Upper lobe of left lung (tissue), 6 donors: ENCODE measurements around the gene PRIMPOL. TPM values are rescaled to one million over a fixed set of nuclear protein-coding genes. Genes with fewer than 3 reads are reported as not detected.

ENCODE experiments used
- ATAC-seq, 2 donors: fragments of 200-7000 bp; cut with Tn5 transposase; one replicate each; pipeline ENCODE4 v1.9.1; 2022; ENCODE audit warnings: mild to moderate bottlenecking in 2 of 2, moderate library complexity in 2 of 2; ENCODE audit not compliant: low FRiP score in 2 of 2
- DNase-seq, 2 donors: peaks; one replicate each; pipeline ENCODE4 v3.0.0-alpha.2; 2019 to 2020
- H3K27ac ChIP-seq, 4 donors: fragments of 200-600 bp; sonication (generic); one replicate each; pipeline ENCODE4 v1.5.1; 2016 to 2019
- H3K27me3 ChIP-seq, 4 donors: fragments of 200-600 bp; sonication (generic); one replicate each; pipeline ENCODE4 v1.5.1; 2017 to 2019
- H3K36me3 ChIP-seq, 4 donors: fragments of 200-600 bp; sonication (generic); one replicate each; pipeline ENCODE4 v1.5.1; 2016 to 2019
- H3K4me1 ChIP-seq, 4 donors: fragments of 200-600 bp; sonication (generic); one replicate each; pipeline ENCODE4 v1.5.1; 2018 to 2019
- H3K4me3 ChIP-seq, 4 donors: fragments of 200-600 bp; sonication (generic); one replicate each; pipeline ENCODE4 v1.5.1; 2017 to 2019; ENCODE audit warnings: mild to moderate bottlenecking in 2 of 4, moderate library complexity in 1 of 4
- H3K9me3 ChIP-seq, 4 donors: fragments of 200-600 bp; sonication (generic); one replicate each; pipeline ENCODE4 v1.5.1; 2018 to 2019
- EP300 ChIP-seq, 4 donors: sonication (generic); formaldehyde crosslinking; IDR thresholded peaks; one replicate each; pipeline ENCODE4 v1.5.1; 2017; ENCODE audit warnings: antibody characterized with exemption in 4 of 4, control low read depth in 2 of 4
- POLR2A ChIP-seq, 4 donors: fragments of 450-650 bp; IDR thresholded peaks; one replicate each; pipeline ENCODE4 v1.5.1; 2016 to 2017; ENCODE audit warnings: antibody characterized with exemption in 4 of 4, mild to moderate bottlenecking in 2 of 4
- POLR2AphosphoS5 ChIP-seq, 2 donors: sonication (generic); formaldehyde crosslinking; IDR thresholded peaks; one replicate each; pipeline ENCODE4 v1.5.1; 2017; ENCODE audit warnings: antibody characterized with exemption in 2 of 2
- WGBS, 2 donors: methylation state at CpG; one replicate each; pipeline ENCODE4 v1.1.5; 2017 to 2018; 5-methylcytosine and 5-hydroxymethylcytosine counted together
- total RNA-seq, 6 donors: library from RNA; depleted of rRNA in 4 of 6; stranded (reverse); fragments of >200 nt in 4 of 6; gene quantifications; one replicate each; pipeline versions ENCODE4 v1.1.0 to v1.2.1, GENCODE V29; 2016 to 2021
- TF ChIP-seq, protein P1 (sequence below), 6 experiments: fragments of 450-650 bp in 4 of 6; fragments of 200-600 bp in 2 of 6; sonication (generic) in 2 of 6; IDR thresholded peaks; one replicate each; pipeline ENCODE4 v1.5.1; 2016 to 2019; ENCODE audit warnings: antibody characterized with exemption in 6 of 6
- donor health status: DM: no; HTN: no; CAD: no; lungs with moderate emphysema.
- donor health status: DM: no; HTN: yes; CAD: no; lungs with severe emphysema.

The PRIMPOL gene
- total RNA-seq, 6 donors from 2014 or later, result 7.0 to 21.0 (median 13.3) TPM

- Histone ChIP-seq H3K27ac (no peak overlapping the region), H3K27me3 (no peaks in the 10 kb centered on the region), H3K9me3 (no peaks in the 10 kb centered on the region), H3K4me1 (no peaks in the 10 kb centered on the region), H3K4me3 (no peak overlapping the region), H3K36me3 (peaks cover 0 to 53% (median 8%) of the 10 kb centered on the region in 4 donors)
- TF ChIP-seq POLR2A (IDR thresholded peaks at IDR 0.05) (no peak), EP300 (IDR thresholded peaks at IDR 0.05) (no peak), POLR2AphosphoS5 (IDR thresholded peaks at IDR 0.05) (no peak)
- TF ChIP-seq, protein P1, sequence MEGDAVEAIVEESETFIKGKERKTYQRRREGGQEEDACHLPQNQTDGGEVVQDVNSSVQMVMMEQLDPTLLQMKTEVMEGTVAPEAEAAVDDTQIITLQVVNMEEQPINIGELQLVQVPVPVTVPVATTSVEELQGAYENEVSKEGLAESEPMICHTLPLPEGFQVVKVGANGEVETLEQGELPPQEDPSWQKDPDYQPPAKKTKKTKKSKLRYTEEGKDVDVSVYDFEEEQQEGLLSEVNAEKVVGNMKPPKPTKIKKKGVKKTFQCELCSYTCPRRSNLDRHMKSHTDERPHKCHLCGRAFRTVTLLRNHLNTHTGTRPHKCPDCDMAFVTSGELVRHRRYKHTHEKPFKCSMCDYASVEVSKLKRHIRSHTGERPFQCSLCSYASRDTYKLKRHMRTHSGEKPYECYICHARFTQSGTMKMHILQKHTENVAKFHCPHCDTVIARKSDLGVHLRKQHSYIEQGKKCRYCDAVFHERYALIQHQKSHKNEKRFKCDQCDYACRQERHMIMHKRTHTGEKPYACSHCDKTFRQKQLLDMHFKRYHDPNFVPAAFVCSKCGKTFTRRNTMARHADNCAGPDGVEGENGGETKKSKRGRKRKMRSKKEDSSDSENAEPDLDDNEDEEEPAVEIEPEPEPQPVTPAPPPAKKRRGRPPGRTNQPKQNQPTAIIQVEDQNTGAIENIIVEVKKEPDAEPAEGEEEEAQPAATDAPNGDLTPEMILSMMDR (IDR thresholded peaks at IDR 0.05), result no peak
- WGBS, 2 donors, result 57 to 70% methylated on average over 1 of the region's 1 CpG
- DNase-seq, result no peak
- no peak for ATAC-seq
Observed at GRCh38 chr4:184662236-184662635, 12.7 kb downstream of the PRIMPOL start.

GRCh38 chr4:184664445-184665210, 15.1 kb downstream of the PRIMPOL start:
- peaks cover 0 to 58% (median 12%) of the 10 kb centered on the region in 4 donors for H3K36me3 ChIP-seq
- no peak for DNase-seq

DNA sequence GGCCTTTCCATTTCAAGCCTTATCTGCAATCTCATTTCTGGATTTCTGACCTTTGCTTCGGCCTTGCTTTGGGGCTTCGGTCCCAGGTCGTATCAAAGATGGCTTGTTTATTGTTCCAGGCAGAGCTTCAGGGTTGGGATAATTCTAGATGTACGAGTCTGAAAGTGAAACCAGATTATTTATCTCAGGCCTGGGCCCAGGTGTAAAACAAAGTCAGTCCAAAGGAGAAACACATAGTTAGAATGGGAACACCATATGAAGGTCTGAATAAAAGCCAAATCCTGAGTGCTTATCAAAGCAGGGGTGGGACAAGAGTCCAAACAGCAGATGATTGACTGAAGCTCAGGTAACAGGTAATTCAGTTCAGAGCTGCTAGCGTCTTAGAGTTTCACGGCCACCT, 17.1 kb downstream of the PRIMPOL start:
- no peak for ATAC-seq
- H3K27ac ChIP-seq, result no peak overlapping the region

More at GRCh38 chr4:184664445-184665210, 15.1 kb downstream of the PRIMPOL start:
- Histone ChIP-seq H3K27me3 (no peaks in the 10 kb centered on the region), H3K9me3 (no peaks in the 10 kb centered on the region), H3K27ac (no peak overlapping the region), H3K4me3 (no peak overlapping the region), H3K4me1 (peaks cover 0 to 12% (median 6%) of the 10 kb centered on the region in 4 donors)
- no peak for TF ChIP-seq POLR2A (IDR thresholded peaks at IDR 0.05)
- TF ChIP-seq, protein P1 (IDR thresholded peaks at IDR 0.05), result no peak
- TF ChIP-seq EP300 (IDR thresholded peaks at IDR 0.05), result no peak
- no peak for TF ChIP-seq POLR2AphosphoS5 (IDR thresholded peaks at IDR 0.05)
- WGBS, 2 donors, result 61 to 67% methylated on average over 6 of the region's 6 CpGs
- no peak for ATAC-seq

GRCh38 chr4:184668096-184668495, 18.6 kb downstream of the PRIMPOL start:
- H3K4me1 ChIP-seq, result peaks cover 0 to 12% (median 6%) of the 10 kb centered on the region in 4 donors
- H3K36me3 ChIP-seq, result peaks cover 0 to 44% (median 17%) of the 10 kb centered on the region in 4 donors
- H3K4me3 ChIP-seq, result no peak overlapping the region
- 89 to 93% methylated on average over 9 of the region's 9 CpGs for WGBS, 2 donors
- DNase-seq (no peak), ATAC-seq (no peak)
- no peaks in the 10 kb centered on the region for H3K27me3 ChIP-seq
- H3K27ac ChIP-seq, result peak overlapping the region in 3 of 4 donors; percentile 28 to 70 (median 67)
- H3K9me3 ChIP-seq, result no peaks in the 10 kb centered on the region
- TF ChIP-seq POLR2A (IDR thresholded peaks at IDR 0.05), result no peak
- TF ChIP-seq, protein P1 (IDR thresholded peaks at IDR 0.05), result no peak
- TF ChIP-seq EP300 (IDR thresholded peaks at IDR 0.05), result no peak
- TF ChIP-seq POLR2AphosphoS5 (IDR thresholded peaks at IDR 0.05), result no peak

More for the DNA sequence above, 17.1 kb downstream of the PRIMPOL start:
- H3K4me1 ChIP-seq, result peaks cover 0 to 12% (median 6%) of the 10 kb centered on the region in 4 donors
- no peaks in the 10 kb centered on the region for H3K27me3 ChIP-seq
- TF ChIP-seq EP300 (IDR thresholded peaks at IDR 0.05) (no peak), POLR2A (IDR thresholded peaks at IDR 0.05) (no peak), POLR2AphosphoS5 (IDR thresholded peaks at IDR 0.05) (no peak)
- TF ChIP-seq, protein P1 (IDR thresholded peaks at IDR 0.05), result no peak
- DNase-seq, result no peak
- no peak overlapping the region for H3K4me3 ChIP-seq
- H3K36me3 ChIP-seq, result peaks cover 0 to 38% (median 9%) of the 10 kb centered on the region in 4 donors
- H3K9me3 ChIP-seq, result no peaks in the 10 kb centered on the region
- 73 to 77% methylated on average over 6 of the region's 6 CpGs for WGBS, 2 donors
